HG03039 (cell line): ENCODE measurements around the gene SULT6B1.

Experiments
- ATAC-seq: cut with Tn5 transposase; IDR thresholded peaks from one replicate; pipeline ENCODE4 v1.9.1; 2021; ENCODE audit warnings: mild to moderate bottlenecking, moderate library complexity; ENCODE audit not compliant: unreplicated experiment

The SULT6B1 gene

GRCh38 chr2:37153224-37153623 is 35.2 kb downstream of the SULT6B1 start:
- no peak for ATAC-seq

- no peak for ATAC-seq
Observed at GRCh38 chr2:37149626-37150322, 38.7 kb downstream of the SULT6B1 start.

DNA sequence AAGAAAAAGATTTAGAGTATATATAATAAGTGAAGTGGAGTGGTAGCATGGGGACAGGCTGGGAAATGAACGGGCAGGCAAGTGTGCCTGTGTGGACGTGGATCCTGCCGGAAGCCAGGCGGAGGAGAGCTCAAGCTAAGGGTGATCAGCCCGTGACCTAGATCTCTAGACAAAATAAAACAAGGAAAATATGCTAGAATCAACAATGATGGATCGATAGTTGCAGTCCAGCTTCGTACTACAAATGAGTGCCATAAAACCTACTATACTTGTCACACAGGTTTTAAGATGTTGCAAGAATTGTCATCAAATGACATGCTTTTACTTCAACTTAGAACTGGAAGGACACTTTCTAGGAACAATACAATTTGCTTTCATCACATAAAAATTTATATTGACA is 40.1 kb downstream of the SULT6B1 start:
- no peak for ATAC-seq

GRCh38 chr2:37146062-37146461 is 42.4 kb downstream of the SULT6B1 start:
- ATAC-seq = no peak

DNA sequence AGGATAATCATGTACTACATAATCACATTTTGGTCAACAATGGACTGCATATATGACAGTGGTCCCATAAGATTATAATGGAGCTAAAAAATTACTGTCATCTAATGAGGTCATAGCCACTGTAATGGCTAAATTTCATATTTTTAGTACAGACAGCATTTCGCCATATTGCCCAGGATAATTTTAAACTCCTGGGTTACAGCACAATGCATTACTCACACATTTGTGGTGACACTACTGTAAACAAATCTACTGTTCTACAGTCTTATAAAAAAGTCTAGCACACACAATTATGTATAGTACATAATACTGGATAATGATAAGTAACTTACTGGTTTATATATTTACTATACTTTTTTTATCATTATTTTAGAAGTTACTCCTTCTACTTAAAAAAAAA is 44.5 kb downstream of the SULT6B1 start:
- ATAC-seq = no peak

DNA sequence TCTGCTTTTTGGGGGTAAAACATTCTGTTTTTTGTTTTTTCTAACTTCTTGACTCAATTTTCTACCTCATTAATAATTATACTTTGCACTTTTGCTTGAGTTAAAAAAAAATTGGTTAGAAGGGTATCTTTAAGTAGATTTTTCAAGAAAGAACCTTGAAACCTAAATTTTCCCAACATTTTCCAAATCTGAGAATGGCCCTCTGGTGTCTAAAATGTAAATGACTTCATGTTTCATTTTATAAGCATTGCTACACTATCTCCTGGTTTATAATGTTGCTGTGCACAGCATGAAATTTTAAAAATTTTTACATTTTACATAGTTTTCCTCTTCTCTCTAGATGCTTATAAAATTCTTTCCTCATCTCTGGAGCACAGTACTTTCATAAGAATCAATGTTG is 45.9 kb downstream of the SULT6B1 start:
- no peak for ATAC-seq

DNA sequence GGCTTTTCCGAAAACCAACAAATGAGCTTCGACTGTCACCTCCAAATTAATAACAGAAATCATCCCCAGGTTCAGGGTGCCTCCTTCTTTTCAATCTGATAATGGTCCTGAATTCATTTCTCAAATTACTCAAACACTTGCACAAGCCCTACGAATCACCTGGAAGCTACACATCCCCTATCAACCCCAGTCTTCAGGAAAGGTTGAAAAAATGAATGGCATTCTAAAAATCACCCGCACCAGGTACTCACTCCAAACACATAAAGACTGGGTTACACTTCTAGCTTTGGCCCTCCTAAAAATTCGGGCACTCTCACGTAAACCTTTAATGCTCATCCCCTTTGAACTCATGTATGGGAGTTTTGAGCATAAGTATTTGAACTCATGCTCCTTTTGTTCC is 55.6 kb downstream of the SULT6B1 start:
- ATAC-seq = no peak

DNA sequence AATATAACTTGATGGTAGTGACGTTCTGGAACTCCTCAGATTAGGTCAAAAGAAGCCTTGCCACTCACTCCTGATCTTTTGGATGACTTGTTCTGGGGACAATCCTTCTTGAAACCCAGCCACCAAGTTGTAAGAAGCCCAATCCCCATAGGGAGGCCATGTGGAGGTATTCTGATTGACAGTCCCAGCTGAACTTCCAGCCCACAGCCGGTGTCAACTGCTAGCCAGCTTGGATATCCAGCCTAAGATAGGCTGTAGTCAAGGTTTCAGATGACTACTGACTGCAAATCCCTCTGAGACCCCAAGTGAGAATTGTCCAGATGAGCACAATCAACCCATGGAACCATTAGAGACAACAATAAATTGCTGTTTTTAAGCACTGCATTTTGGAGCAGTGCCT is 63.1 kb downstream of the SULT6B1 start:
- no peak for ATAC-seq

DNA sequence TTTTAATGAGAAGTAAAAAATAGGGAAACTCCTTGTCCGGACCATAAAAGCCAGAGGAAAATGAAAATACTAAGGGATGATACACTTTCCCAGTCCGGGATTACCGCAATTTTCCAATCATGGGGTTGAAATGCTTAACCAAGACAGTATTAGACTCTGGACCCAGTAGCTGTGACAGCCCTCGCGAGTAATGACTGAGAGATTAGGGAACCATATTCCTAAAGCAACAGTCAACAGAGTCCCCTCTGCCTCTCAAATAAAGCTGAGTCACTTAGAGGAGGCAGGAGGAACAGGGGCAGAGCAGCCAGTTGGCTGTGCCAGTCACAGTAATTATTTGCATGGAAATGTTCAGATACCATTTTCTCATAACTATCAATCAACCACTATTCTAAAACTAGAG is 69.3 kb downstream of the SULT6B1 start:
- no peak for ATAC-seq
